ENCODE measurements around the gene KLHL28. TPM values are rescaled to one million over a fixed set of nuclear protein-coding genes. Genes with fewer than 3 reads are reported as not detected.

The KLHL28 gene
- total and polyA plus RNA-seq, 7 donors: 3.3 to 15.5 (median 12.2) TPM

DNA sequence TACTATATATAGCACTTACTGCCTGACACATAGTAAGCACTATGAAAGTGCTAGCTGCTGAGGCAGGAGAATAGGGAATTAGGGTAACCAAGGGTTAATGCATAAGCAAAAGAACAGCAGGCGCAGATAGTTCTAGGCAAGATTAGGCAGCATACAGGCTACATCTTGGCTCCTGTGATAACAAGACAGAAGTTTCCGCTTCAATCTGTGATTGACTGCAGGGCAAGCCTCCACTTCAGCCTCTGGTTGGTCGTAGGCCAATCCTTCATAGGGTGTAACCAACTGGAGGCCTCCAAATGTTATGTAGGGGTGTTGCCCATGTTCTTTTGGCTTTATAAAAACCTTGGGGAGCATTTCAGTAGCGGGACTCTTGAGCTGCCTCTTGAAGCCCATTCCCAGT lies 46.9 kb downstream of the KLHL28 start:
- H3K4me1 ChIP-seq: no peaks in the 10 kb centered on the region
- TF ChIP-seq CTCF (IDR thresholded peaks at IDR 0.05): no peak
- intact Hi-C loops (cut with DNase I): loop anchor here (1.0 to 5.0 kb wide), 3 partner anchors 222 to 353 kb away; partner anchors contain the start of gene FANCM (in 1 of the 2)
- no peaks in the 10 kb centered on the region for H3K9me3 ChIP-seq
- ATAC-seq (no peak), DNase-seq (no peak)
- no peak overlapping the region for H3K4me3 ChIP-seq
- H3K36me3 ChIP-seq (ENCODE audit: insufficient read depth in 1 of 2, low read depth in 1 of 2): no peaks in the 10 kb centered on the region
- 42 to 45% (median 43%) methylated on average over 4 of the region's 4 CpGs for WGBS, 3 donors
- no peak overlapping the region for H3K27ac ChIP-seq
- H3K27me3 ChIP-seq (ENCODE audit: insufficient read depth in 3 of 3, low read length in 2 of 3): peaks cover 0 to 20% (median 11%) of the 10 kb centered on the region in 3 donors

- WGBS, 3 donors: 23 to 26% (median 24%) methylated on average over 49 to 69 of the region's 69 CpGs
- Histone ChIP-seq H3K27me3 (ENCODE audit: insufficient read depth in 3 of 3, low read length in 2 of 3) (peaks cover 0 to 20% (median 11%) of the 10 kb centered on the region in 3 donors), H3K4me1 (no peaks in the 10 kb centered on the region), H3K4me3 (peak overlapping the region; percentile 62), H3K27ac (no peak overlapping the region), H3K9me3 (no peaks in the 10 kb centered on the region), H3K36me3 (ENCODE audit: insufficient read depth in 1 of 2, low read depth in 1 of 2) (no peaks in the 10 kb centered on the region)
- ATAC-seq: peak in 3 of 4 donors; percentile 37 to 56 (median 54)
- no peak for TF ChIP-seq CTCF (IDR thresholded peaks at IDR 0.05)
- peak in 1 of 2 donors; percentile 15 for DNase-seq
- intact Hi-C loops (cut with DNase I): loop anchor here (5.0 kb wide), 2 partner anchors 225 to 355 kb away; partner anchors contain the start of gene FANCM (in 1 of the 2)
Observed at GRCh38 chr14:44912041-44912869, 49.5 kb downstream of the KLHL28 start.

GRCh38 chr14:44910821-44911220 lies 50.9 kb downstream of the KLHL28 start:
- WGBS, 3 donors: 41 to 65% (median 48%) methylated on average over 2 of the region's 2 CpGs

GRCh38 chr14:44901696-44902095 lies 60.1 kb downstream of the KLHL28 start:
- no peak overlapping the region for H3K4me3 ChIP-seq
- no peak for TF ChIP-seq CTCF (IDR thresholded peaks at IDR 0.05)
- 29 to 36% (median 34%) methylated on average over 2 of the region's 2 CpGs for WGBS, 3 donors
- no peaks in the 10 kb centered on the region for H3K9me3 ChIP-seq
- no peak for ATAC-seq
- intact Hi-C loops (cut with DNase I): no loop called here
- H3K36me3 ChIP-seq (ENCODE audit: insufficient read depth in 1 of 2, low read depth in 1 of 2): peaks cover 0 to 34% of the 10 kb centered on the region in 2 donors
- peaks cover 16% of the 10 kb centered on the region for H3K4me1 ChIP-seq
- H3K27ac ChIP-seq: no peak overlapping the region
- no peaks in the 10 kb centered on the region for H3K27me3 ChIP-seq (ENCODE audit: insufficient read depth in 3 of 3, low read length in 2 of 3)
- DNase-seq: no peak

More at GRCh38 chr14:44910821-44911220, 50.9 kb downstream of the KLHL28 start:
- Histone ChIP-seq H3K9me3 (no peaks in the 10 kb centered on the region), H3K27me3 (ENCODE audit: insufficient read depth in 3 of 3, low read length in 2 of 3) (peaks cover 0 to 20% (median 11%) of the 10 kb centered on the region in 3 donors), H3K36me3 (ENCODE audit: insufficient read depth in 1 of 2, low read depth in 1 of 2) (peaks cover 0 to 4% of the 10 kb centered on the region in 2 donors), H3K27ac (no peak overlapping the region), H3K4me3 (no peak overlapping the region), H3K4me1 (no peaks in the 10 kb centered on the region)
- ATAC-seq (no peak), DNase-seq (no peak)
- intact Hi-C loops (cut with DNase I): loop anchor here (5.0 kb wide), 2 partner anchors 226 to 356 kb away; partner anchors contain the start of gene FANCM (in 1 of the 2)
- no peak for TF ChIP-seq CTCF (IDR thresholded peaks at IDR 0.05)

All from psoas muscle (tissue), 8 donors.